Measurements from ENCODE around the gene OPN1MW2. TPM values are rescaled to one million over a fixed set of nuclear protein-coding genes. Genes with fewer than 3 reads are reported as not detected.
"Not testable (repeated sequence)": the region's sequence is repeated elsewhere in the genome, so short reads cannot be mapped to it uniquely, and the experiment has no call there.

Gene OPN1MW2
- total RNA-seq, 1 donor from 2014 or later = not detected

DNA sequence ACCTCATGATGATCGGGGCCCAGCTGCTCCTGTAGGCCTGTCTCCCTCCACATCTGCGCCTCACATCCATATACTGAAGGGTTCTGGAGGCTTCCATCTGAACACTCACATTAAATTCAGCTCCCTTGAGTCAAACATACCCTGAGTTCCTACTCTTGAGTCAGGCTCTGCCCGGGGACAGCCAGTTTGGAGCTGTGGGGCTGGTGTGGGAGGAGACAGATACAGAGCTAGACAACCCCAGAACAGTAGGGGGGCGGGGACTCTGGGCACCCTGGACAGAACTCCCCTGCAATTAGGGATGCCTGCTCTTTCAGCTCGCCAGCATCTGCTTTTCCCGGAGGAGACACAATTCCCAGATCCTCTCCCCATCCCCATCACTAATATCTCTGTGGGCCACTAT lies 43.5 kb downstream of the OPN1MW2 start:
- not testable (repeated sequence) for DNase-seq (ENCODE audit: low read depth)

- DNase-seq (ENCODE audit: low read depth) = not testable (repeated sequence)
These were observed 49.7 kb downstream of the OPN1MW2 start for GRCh38 chrX:154269245-154269644.

Other genes with a start within 250 kb of the OPN1MW2 start
- gene HCFC1, start 247.9 kb upstream of the OPN1MW2 start, total RNA-seq = 27.1 and 33.8 TPM in 2 replicates
- gene TMEM187, start 247.0 kb upstream of the OPN1MW2 start, total RNA-seq = 10.9 and 11.9 TPM in 2 replicates
- gene IRAK1, start 199.9 kb upstream of the OPN1MW2 start, total RNA-seq = 83.3 and 90.4 TPM in 2 replicates
- gene MECP2, start 122.0 kb upstream of the OPN1MW2 start, total RNA-seq = 28.5 and 29.9 TPM in 2 replicates
- not detected in 2 replicates for gene OPN1LW, start 75.5 kb upstream of the OPN1MW2 start, total RNA-seq
- not detected in 2 replicates for gene OPN1MW, start 37.2 kb upstream of the OPN1MW2 start, total RNA-seq
- gene OPN1MW3, start 37.8 kb downstream of the OPN1MW2 start, total RNA-seq = not detected in 2 replicates
- gene TEX28, start 75.4 kb downstream of the OPN1MW2 start, total RNA-seq = not detected in 2 replicates
- 0.26 TPM in 1 of 2 replicates, not detected in the other for gene TKTL1, start 76.0 kb downstream of the OPN1MW2 start, total RNA-seq
- 410 and 518 TPM in 2 replicates for gene FLNA, start 154.9 kb downstream of the OPN1MW2 start, total RNA-seq
- 43.2 and 53.2 TPM in 2 replicates for gene EMD, start 159.5 kb downstream of the OPN1MW2 start, total RNA-seq
- gene RPL10, start 178.6 kb downstream of the OPN1MW2 start, total RNA-seq = 2,503 and 3,937 TPM in 2 replicates
- 214 and 235 TPM in 2 replicates for gene DNASE1L1, start 189.5 kb downstream of the OPN1MW2 start, total RNA-seq
- 36.1 and 41.3 TPM in 2 replicates for gene TAFAZZIN, start 191.8 kb downstream of the OPN1MW2 start, total RNA-seq
- 100 and 106 TPM in 2 replicates for gene ATP6AP1, start 208.9 kb downstream of the OPN1MW2 start, total RNA-seq
- 125 TPM in 2 replicates for gene GDI1, start 217.4 kb downstream of the OPN1MW2 start, total RNA-seq
- gene FAM50A, start 224.4 kb downstream of the OPN1MW2 start, total RNA-seq = 74.9 and 85.0 TPM in 2 replicates
- gene PLXNA3, start 238.5 kb downstream of the OPN1MW2 start, total RNA-seq = 11.3 and 11.7 TPM in 2 replicates